GM10266 (cell line): ENCODE measurements around the gene LYZL6.

Experiments used
- DNase-seq: peaks from one replicate; pipeline ENCODE4 v3.0.0; 2012; ENCODE audit errors: extremely low spot score
- CTCF ChIP-seq: IDR thresholded peaks from 2 replicates; pipeline ENCODE4 v1.5.1; 2012; ENCODE audit warnings: mild to moderate bottlenecking, low read depth; ENCODE audit not compliant: control insufficient read depth, insufficient read depth; ENCODE audit errors: missing control alignments

Gene LYZL6

GRCh38 chr17:35917519-35918213 lies 25.8 kb downstream of the LYZL6 start:
- DNase-seq = no peak
- TF ChIP-seq CTCF = no peak

GRCh38 chr17:35915153-35915964 lies 28.2 kb downstream of the LYZL6 start:
- no peak for DNase-seq
- TF ChIP-seq CTCF = no peak

GRCh38 chr17:35914354-35914753 lies 29.2 kb downstream of the LYZL6 start:
- TF ChIP-seq CTCF = no peak
- no peak for DNase-seq

- DNase-seq = no peak
- no peak for TF ChIP-seq CTCF
These were observed 29.9 kb downstream of the LYZL6 start for GRCh38 chr17:35913609-35914008.

GRCh38 chr17:35912942-35913341 lies 30.6 kb downstream of the LYZL6 start:
- no peak for TF ChIP-seq CTCF
- DNase-seq = no peak

GRCh38 chr17:35912339-35912912 lies 31.1 kb downstream of the LYZL6 start:
- no peak for TF ChIP-seq CTCF
- no peak for DNase-seq

- no peak for DNase-seq
- no peak for TF ChIP-seq CTCF
These were observed 34.1 kb downstream of the LYZL6 start for GRCh38 chr17:35909408-35909807.
